Caco-2 (cell line): ENCODE measurements around the gene ARSI. TPM values are rescaled to one million over a fixed set of nuclear protein-coding genes. Genes with fewer than 3 reads are reported as not detected.

ENCODE experiments used
- BruUV-seq: library from RNA; stranded (reverse); fragments of 400-500 nt; replicated peaks from 2 replicates; lab custom pipeline; 2021; lab: Mats Ljungman, UMichigan
- CTCF ChIA-PET: fragments of 300-600 bp; sonication (Branson Sonifier 250); formaldehyde crosslinking; loops from one replicate; lab custom pipeline; 2022; ENCODE audit warnings: antibody characterized with exemption; lab: Charles Lee
- POLR2A ChIA-PET: fragments of 300-600 bp; sonication (Branson Sonifier 250); formaldehyde crosslinking; loops from one replicate; lab custom pipeline; 2022; ENCODE audit warnings: antibody characterized with exemption; lab: Charles Lee
- DNase-seq, 2 experiments: peaks; one replicate each; pipeline versions ENCODE4 v3.0.0 to v3.0.0-alpha.2; 2020 to 2022
- H3K27me3 ChIP-seq: replicated peaks from 2 replicates; pipeline ENCODE4 v1.6.0; 2011; ENCODE audit warnings: low read length; ENCODE audit not compliant: control insufficient read depth, insufficient read depth
- H3K36me3 ChIP-seq: 2 replicates; pipeline ENCODE4 v1.5.1; 2011; ENCODE audit warnings: low read length; ENCODE audit not compliant: control insufficient read depth, insufficient read depth
- H3K4me1 ChIP-seq: fragments of 250-450 bp; sonication (Bioruptor Pico); 2 replicates; pipeline ENCODE4 v1.5.1; 2020; ENCODE audit warnings: mild to moderate bottlenecking
- H3K4me3 ChIP-seq: 2 replicates; pipeline ENCODE4 v1.5.1; 2011; ENCODE audit warnings: low read depth, mild to moderate bottlenecking, control low read depth, low read length
- H3K9me3 ChIP-seq: fragments of 250-450 bp; sonication (Bioruptor Pico); 2 replicates; pipeline ENCODE4 v1.5.1; 2020; ENCODE audit warnings: mild to moderate bottlenecking, moderate library complexity
- H3K27ac Mint-ChIP-seq: one replicate; pipeline ENCODE4 v1.8.0; 2022; ENCODE audit warnings: mixed read lengths; ENCODE audit not compliant: unreplicated experiment
- H3K27me3 Mint-ChIP-seq: one replicate; pipeline ENCODE4 v1.8.0; 2022; ENCODE audit warnings: mixed read lengths; ENCODE audit not compliant: insufficient read depth, unreplicated experiment
- H3K36me3 Mint-ChIP-seq: one replicate; pipeline ENCODE4 v1.8.0; 2022; ENCODE audit warnings: mild to moderate bottlenecking, mixed read lengths; ENCODE audit not compliant: insufficient read depth, unreplicated experiment
- H3K4me1 Mint-ChIP-seq: one replicate; pipeline ENCODE4 v1.8.0; 2022; ENCODE audit warnings: low read depth, mixed read lengths; ENCODE audit not compliant: unreplicated experiment
- H3K4me3 Mint-ChIP-seq: one replicate; pipeline ENCODE4 v1.8.0; 2022; ENCODE audit warnings: mild to moderate bottlenecking, moderate library complexity, mixed read lengths; ENCODE audit not compliant: unreplicated experiment
- H3K9me3 Mint-ChIP-seq: one replicate; pipeline ENCODE4 v1.8.0; 2022; ENCODE audit warnings: mixed read lengths; ENCODE audit not compliant: unreplicated experiment
- CTCF ChIP-seq, 2 experiments: fragments of 200-600 bp in 1 of 2; IDR thresholded peaks; 1 replicate in 1 of 2; 2 replicates in 1 of 2; pipeline versions ENCODE4 v1.5.1 to v1.8.0; 2011 to 2022; ENCODE audit warnings: antibody characterized with exemption in 1 of 2, control low read depth in 1 of 2, inconsistent platforms in 1 of 2, low read depth in 1 of 2, low read length in 1 of 2, mild to moderate bottlenecking in 1 of 2, moderate library complexity in 1 of 2; ENCODE audit not compliant: insufficient read depth in 1 of 2, severe bottlenecking in 1 of 2, unreplicated experiment in 1 of 2
- intact Hi-C: fragments of 100-400 bp; cut with micrococcal nuclease; formaldehyde crosslinking; loops from one replicate; pipeline ENCODE4 v1.10.0; 2022; ENCODE audit not compliant: unreplicated experiment
- total RNA-seq: library from RNA; stranded (reverse); gene quantifications from 2 replicates; pipeline ENCODE4 v1.2.3, GENCODE V29; 2022

ARSI gene
- total RNA-seq, 1 experiment from 2014 or later: 0.52 TPM

DNA sequence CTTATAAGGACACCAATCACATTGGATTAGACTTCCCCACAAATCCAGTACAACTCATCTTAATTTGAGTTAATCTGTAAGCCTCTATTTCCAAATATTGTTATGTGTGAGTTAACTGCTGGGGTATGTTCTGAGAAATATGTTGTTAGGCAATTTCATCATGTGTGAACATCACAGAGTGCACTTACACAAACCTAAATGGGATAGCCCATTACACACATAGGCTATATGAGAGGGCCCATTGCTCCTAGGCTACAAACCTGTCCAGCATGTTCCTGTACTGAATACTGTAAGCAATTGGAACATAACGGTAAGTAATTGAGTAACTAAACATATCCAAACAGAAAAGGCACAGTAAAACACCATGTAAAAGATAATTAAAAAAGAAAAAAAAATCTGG, 19.1 kb upstream of the ARSI start:
- no peak overlapping the region for H3K27ac Mint-ChIP-seq
- CTCF ChIA-PET: interaction anchor here (0.5 kb wide), 1 partner anchor 93 kb away, joined by 6 read pairs; no protein-coding TSS in a partner anchor
- POLR2A ChIA-PET: no interaction called here

GRCh38 chr5:150321211-150321610, 18.5 kb upstream of the ARSI start:
- POLR2A ChIA-PET: interaction anchor here (0.6 kb wide), 1 partner anchor 44 kb away, joined by 3 read pairs; no protein-coding TSS in a partner anchor
- Mint-ChIP-seq H3K4me3 (no peak overlapping the region), H3K4me1 (peaks cover 7% of the 10 kb centered on the region), H3K9me3 (no peaks in the 10 kb centered on the region), H3K27me3 (no peaks in the 10 kb centered on the region), H3K36me3 (peaks cover 5% of the 10 kb centered on the region), H3K27ac (no peak overlapping the region)
- intact Hi-C loops: no loop called here
- CTCF ChIA-PET: interaction anchor here (0.5 kb wide), 1 partner anchor 94 kb away, joined by 6 read pairs; no protein-coding TSS in a partner anchor
- peaks cover 15% of the 10 kb centered on the region; the same call in 1 of the 2 replicates for H3K4me1 ChIP-seq
- no peaks in the 10 kb centered on the region for H3K27me3 ChIP-seq
- BruUV-seq: no TSS peak
- H3K9me3 ChIP-seq: no peaks in the 10 kb centered on the region; the same call in 1 of the 2 replicates
- no peak overlapping the region for H3K4me3 ChIP-seq
- TF ChIP-seq CTCF (IDR thresholded peaks at IDR 0.05; ENCODE audit: insufficient read depth in 1 of 2, low read depth in 1 of 2, low read length in 1 of 2, severe bottlenecking in 1 of 2, unreplicated experiment in 1 of 2): no peak
- no peaks in the 10 kb centered on the region for H3K36me3 ChIP-seq
- DNase-seq: no peak

More for the DNA sequence above, 19.1 kb upstream of the ARSI start:
- Histone ChIP-seq H3K9me3 (no peaks in the 10 kb centered on the region; the same call in 1 of the 2 replicates), H3K27me3 (no peaks in the 10 kb centered on the region), H3K36me3 (no peaks in the 10 kb centered on the region), H3K4me1 (peaks cover 14% of the 10 kb centered on the region; the same call in 1 of the 2 replicates), H3K4me3 (no peak overlapping the region)
- no peak for DNase-seq
- no peak for TF ChIP-seq CTCF (IDR thresholded peaks at IDR 0.05; ENCODE audit: insufficient read depth in 1 of 2, low read depth in 1 of 2, low read length in 1 of 2, severe bottlenecking in 1 of 2, unreplicated experiment in 1 of 2)
- Mint-ChIP-seq H3K27me3 (no peaks in the 10 kb centered on the region), H3K9me3 (no peaks in the 10 kb centered on the region), H3K4me1 (peaks cover 7% of the 10 kb centered on the region), H3K4me3 (no peak overlapping the region), H3K36me3 (peaks cover 5% of the 10 kb centered on the region)
- intact Hi-C loops: no loop called here
- no TSS peak for BruUV-seq

DNA sequence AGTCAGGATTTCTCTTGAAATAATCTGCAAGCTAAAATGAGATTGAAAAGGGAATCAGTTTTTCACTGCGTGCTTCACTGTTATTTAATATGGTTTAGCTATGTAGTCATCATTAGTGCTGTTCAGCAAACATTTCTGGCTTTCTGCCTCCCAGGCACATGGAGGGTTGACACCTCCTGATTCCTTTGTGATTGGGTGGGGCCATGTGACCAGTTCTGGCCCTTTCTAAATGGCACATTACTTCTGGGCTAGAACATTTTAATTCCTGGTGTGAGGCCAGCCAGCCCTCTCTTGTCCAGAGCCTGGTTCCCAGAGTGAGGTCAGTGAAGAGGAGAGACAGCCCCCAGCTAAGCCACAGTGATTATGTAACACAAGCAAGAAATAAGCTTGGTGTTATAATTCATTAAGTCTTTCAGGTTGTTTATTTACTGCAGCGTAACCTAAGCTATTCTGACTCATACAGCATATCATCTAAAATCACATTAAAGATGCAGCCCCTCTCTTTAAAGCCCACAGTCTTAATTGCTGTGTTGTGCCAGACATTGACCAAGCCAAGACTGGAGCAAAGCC, 17.4 kb upstream of the ARSI start:
- ChIA-PET POLR2A (no interaction called here), CTCF (no interaction called here)
- Mint-ChIP-seq H3K4me3 (no peak overlapping the region), H3K27ac (no peak overlapping the region), H3K4me1 (peaks cover 7% of the 10 kb centered on the region), H3K27me3 (no peaks in the 10 kb centered on the region), H3K9me3 (no peaks in the 10 kb centered on the region), H3K36me3 (peaks cover 2% of the 10 kb centered on the region)
- no peak for DNase-seq
- H3K9me3 ChIP-seq: no peaks in the 10 kb centered on the region; the same call in 1 of the 2 replicates
- peaks cover 15% of the 10 kb centered on the region; the same call in 1 of the 2 replicates for H3K4me1 ChIP-seq
- BruUV-seq: no TSS peak
- H3K27me3 ChIP-seq: no peaks in the 10 kb centered on the region
- no peak overlapping the region for H3K4me3 ChIP-seq
- intact Hi-C loops: no loop called here
- no peak for TF ChIP-seq CTCF (IDR thresholded peaks at IDR 0.05; ENCODE audit: insufficient read depth in 1 of 2, low read depth in 1 of 2, low read length in 1 of 2, severe bottlenecking in 1 of 2, unreplicated experiment in 1 of 2)
- H3K36me3 ChIP-seq: no peaks in the 10 kb centered on the region
